Caco-2 (cell line): ENCODE data around the gene UQCC2. TPM values are rescaled to one million over a fixed set of nuclear protein-coding genes. Genes with fewer than 3 reads are reported as not detected.
A peak's percentile ranks its signal among the peaks of the same experiment; 100 is the strongest.

Experiments
- BruUV-seq: library from RNA; stranded (reverse); fragments of 400-500 nt; replicated peaks from 2 replicates; lab custom pipeline; 2021; lab: Mats Ljungman, UMichigan
- CTCF ChIA-PET: fragments of 300-600 bp; sonication (Branson Sonifier 250); formaldehyde crosslinking; loops from one replicate; lab custom pipeline; 2022; ENCODE audit warnings: antibody characterized with exemption; lab: Charles Lee
- POLR2A ChIA-PET: fragments of 300-600 bp; sonication (Branson Sonifier 250); formaldehyde crosslinking; loops from one replicate; lab custom pipeline; 2022; ENCODE audit warnings: antibody characterized with exemption; lab: Charles Lee
- DNase-seq, 2 experiments: peaks; one replicate each; pipeline versions ENCODE4 v3.0.0 to v3.0.0-alpha.2; 2020 to 2022
- H3K27me3 ChIP-seq: replicated peaks from 2 replicates; pipeline ENCODE4 v1.6.0; 2011; ENCODE audit warnings: low read length; ENCODE audit not compliant: control insufficient read depth, insufficient read depth
- H3K36me3 ChIP-seq: 2 replicates; pipeline ENCODE4 v1.5.1; 2011; ENCODE audit warnings: low read length; ENCODE audit not compliant: control insufficient read depth, insufficient read depth
- H3K4me1 ChIP-seq: fragments of 250-450 bp; sonication (Bioruptor Pico); 2 replicates; pipeline ENCODE4 v1.5.1; 2020; ENCODE audit warnings: mild to moderate bottlenecking
- H3K4me3 ChIP-seq: 2 replicates; pipeline ENCODE4 v1.5.1; 2011; ENCODE audit warnings: low read depth, mild to moderate bottlenecking, control low read depth, low read length
- H3K9me3 ChIP-seq: fragments of 250-450 bp; sonication (Bioruptor Pico); 2 replicates; pipeline ENCODE4 v1.5.1; 2020; ENCODE audit warnings: mild to moderate bottlenecking, moderate library complexity
- H3K27ac Mint-ChIP-seq: one replicate; pipeline ENCODE4 v1.8.0; 2022; ENCODE audit warnings: mixed read lengths; ENCODE audit not compliant: unreplicated experiment
- H3K27me3 Mint-ChIP-seq: one replicate; pipeline ENCODE4 v1.8.0; 2022; ENCODE audit warnings: mixed read lengths; ENCODE audit not compliant: insufficient read depth, unreplicated experiment
- H3K36me3 Mint-ChIP-seq: one replicate; pipeline ENCODE4 v1.8.0; 2022; ENCODE audit warnings: mild to moderate bottlenecking, mixed read lengths; ENCODE audit not compliant: insufficient read depth, unreplicated experiment
- H3K4me1 Mint-ChIP-seq: one replicate; pipeline ENCODE4 v1.8.0; 2022; ENCODE audit warnings: low read depth, mixed read lengths; ENCODE audit not compliant: unreplicated experiment
- H3K4me3 Mint-ChIP-seq: one replicate; pipeline ENCODE4 v1.8.0; 2022; ENCODE audit warnings: mild to moderate bottlenecking, moderate library complexity, mixed read lengths; ENCODE audit not compliant: unreplicated experiment
- H3K9me3 Mint-ChIP-seq: one replicate; pipeline ENCODE4 v1.8.0; 2022; ENCODE audit warnings: mixed read lengths; ENCODE audit not compliant: unreplicated experiment
- intact Hi-C: fragments of 100-400 bp; cut with micrococcal nuclease; formaldehyde crosslinking; loops from one replicate; pipeline ENCODE4 v1.10.0; 2022; ENCODE audit not compliant: unreplicated experiment
- total RNA-seq: library from RNA; stranded (reverse); gene quantifications from 2 replicates; pipeline ENCODE4 v1.2.3, GENCODE V29; 2022
- TF ChIP-seq, protein P1 (sequence below), 2 experiments: fragments of 200-600 bp in 1 of 2; IDR thresholded peaks; 1 replicate in 1 of 2; 2 replicates in 1 of 2; pipeline versions ENCODE4 v1.5.1 to v1.8.0; 2011 to 2022; ENCODE audit warnings: antibody characterized with exemption in 1 of 2, control low read depth in 1 of 2, inconsistent platforms in 1 of 2, low read depth in 1 of 2, low read length in 1 of 2, mild to moderate bottlenecking in 1 of 2, moderate library complexity in 1 of 2; ENCODE audit not compliant: insufficient read depth in 1 of 2, severe bottlenecking in 1 of 2, unreplicated experiment in 1 of 2

Gene UQCC2
- total RNA-seq, 1 experiment from 2014 or later = 122 TPM

DNA sequence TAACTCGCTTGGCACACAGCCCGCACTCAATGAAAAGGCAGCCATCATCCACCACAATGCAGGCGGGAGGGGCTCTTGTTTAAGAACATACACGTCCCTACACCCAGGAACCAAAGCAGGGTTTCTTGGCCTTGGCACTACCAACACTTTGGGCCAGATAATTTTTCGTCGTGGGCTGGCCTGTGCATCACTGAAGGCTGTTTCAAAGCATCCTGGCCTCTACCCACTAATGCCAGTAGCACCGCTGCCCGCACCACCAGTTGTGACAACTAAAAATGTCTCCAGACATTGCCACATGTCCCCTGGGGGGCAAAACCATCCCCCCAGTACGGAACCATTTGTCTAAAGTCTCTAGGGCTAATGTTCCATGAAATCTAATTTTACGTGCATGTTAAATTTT lies 13.0 kb downstream of the UQCC2 start:
- no peak overlapping the region for H3K27ac Mint-ChIP-seq
- peaks cover 64% of the 10 kb centered on the region for H3K36me3 Mint-ChIP-seq

DNA sequence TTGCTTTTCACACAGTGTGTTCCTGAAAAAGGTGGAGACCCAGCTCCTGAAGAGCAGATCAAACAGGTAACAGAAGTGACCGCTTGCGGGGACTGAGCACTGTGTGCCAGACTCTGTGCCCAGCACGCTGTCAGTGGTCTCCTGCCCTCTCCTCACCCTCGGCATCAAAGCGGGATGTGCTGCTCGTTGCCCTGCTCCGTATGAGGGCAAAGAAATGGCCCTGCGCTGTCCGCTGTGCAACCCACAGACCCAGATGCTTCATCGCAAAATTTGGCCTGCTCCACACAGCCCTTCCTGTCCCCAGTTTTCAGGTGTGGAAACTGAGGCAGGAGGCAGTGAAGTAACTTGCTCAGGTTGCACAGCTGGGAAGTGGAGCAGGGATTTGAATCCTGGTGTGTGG lies 13.7 kb downstream of the UQCC2 start:
- Histone ChIP-seq H3K4me1 (no peaks in the 10 kb centered on the region), H3K27me3 (no peaks in the 10 kb centered on the region), H3K4me3 (no peak overlapping the region), H3K9me3 (no peaks in the 10 kb centered on the region), H3K36me3 (peaks cover 11% of the 10 kb centered on the region)
- H3K36me3 Mint-ChIP-seq = peaks cover 70% of the 10 kb centered on the region
- TF ChIP-seq, protein P1, sequence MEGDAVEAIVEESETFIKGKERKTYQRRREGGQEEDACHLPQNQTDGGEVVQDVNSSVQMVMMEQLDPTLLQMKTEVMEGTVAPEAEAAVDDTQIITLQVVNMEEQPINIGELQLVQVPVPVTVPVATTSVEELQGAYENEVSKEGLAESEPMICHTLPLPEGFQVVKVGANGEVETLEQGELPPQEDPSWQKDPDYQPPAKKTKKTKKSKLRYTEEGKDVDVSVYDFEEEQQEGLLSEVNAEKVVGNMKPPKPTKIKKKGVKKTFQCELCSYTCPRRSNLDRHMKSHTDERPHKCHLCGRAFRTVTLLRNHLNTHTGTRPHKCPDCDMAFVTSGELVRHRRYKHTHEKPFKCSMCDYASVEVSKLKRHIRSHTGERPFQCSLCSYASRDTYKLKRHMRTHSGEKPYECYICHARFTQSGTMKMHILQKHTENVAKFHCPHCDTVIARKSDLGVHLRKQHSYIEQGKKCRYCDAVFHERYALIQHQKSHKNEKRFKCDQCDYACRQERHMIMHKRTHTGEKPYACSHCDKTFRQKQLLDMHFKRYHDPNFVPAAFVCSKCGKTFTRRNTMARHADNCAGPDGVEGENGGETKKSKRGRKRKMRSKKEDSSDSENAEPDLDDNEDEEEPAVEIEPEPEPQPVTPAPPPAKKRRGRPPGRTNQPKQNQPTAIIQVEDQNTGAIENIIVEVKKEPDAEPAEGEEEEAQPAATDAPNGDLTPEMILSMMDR (IDR thresholded peaks at IDR 0.05; ENCODE audit: insufficient read depth in 1 of 2, low read depth in 1 of 2, low read length in 1 of 2, severe bottlenecking in 1 of 2, unreplicated experiment in 1 of 2) = no peak
- peak overlapping the region; percentile 32 for H3K27ac Mint-ChIP-seq
- no peaks in the 10 kb centered on the region for H3K4me1 Mint-ChIP-seq
- POLR2A ChIA-PET = interaction anchor here (1.2 kb wide), 1 partner anchor 13 kb away, joined by 5 read pairs; the partner anchor contains the start of gene UQCC2
- CTCF ChIA-PET = interaction anchor here (1.5 kb wide), 1 partner anchor 108 kb away, joined by 4 read pairs; no protein-coding TSS in a partner anchor
- no peaks in the 10 kb centered on the region for H3K9me3 Mint-ChIP-seq
- no peak overlapping the region for H3K4me3 Mint-ChIP-seq
- no peak for DNase-seq
- BruUV-seq = no TSS peak
- intact Hi-C loops = no loop called here
- no peaks in the 10 kb centered on the region for H3K27me3 Mint-ChIP-seq

More for the DNA sequence above, 13.0 kb downstream of the UQCC2 start:
- no peaks in the 10 kb centered on the region for H3K27me3 Mint-ChIP-seq
- no TSS peak for BruUV-seq
- H3K4me1 ChIP-seq = no peaks in the 10 kb centered on the region
- TF ChIP-seq, protein P1 (IDR thresholded peaks at IDR 0.05; ENCODE audit: insufficient read depth in 1 of 2, low read depth in 1 of 2, low read length in 1 of 2, severe bottlenecking in 1 of 2, unreplicated experiment in 1 of 2) = no peak
- no peak overlapping the region for H3K4me3 Mint-ChIP-seq
- H3K36me3 ChIP-seq = peaks cover 11% of the 10 kb centered on the region
- intact Hi-C loops = no loop called here
- no peak overlapping the region for H3K4me3 ChIP-seq
- no peak for DNase-seq
- no peaks in the 10 kb centered on the region for H3K27me3 ChIP-seq
- ChIA-PET POLR2A (no interaction called here), CTCF (no interaction called here)
- no peaks in the 10 kb centered on the region for H3K4me1 Mint-ChIP-seq
- H3K9me3 Mint-ChIP-seq = no peaks in the 10 kb centered on the region
- H3K9me3 ChIP-seq = no peaks in the 10 kb centered on the region

DNA sequence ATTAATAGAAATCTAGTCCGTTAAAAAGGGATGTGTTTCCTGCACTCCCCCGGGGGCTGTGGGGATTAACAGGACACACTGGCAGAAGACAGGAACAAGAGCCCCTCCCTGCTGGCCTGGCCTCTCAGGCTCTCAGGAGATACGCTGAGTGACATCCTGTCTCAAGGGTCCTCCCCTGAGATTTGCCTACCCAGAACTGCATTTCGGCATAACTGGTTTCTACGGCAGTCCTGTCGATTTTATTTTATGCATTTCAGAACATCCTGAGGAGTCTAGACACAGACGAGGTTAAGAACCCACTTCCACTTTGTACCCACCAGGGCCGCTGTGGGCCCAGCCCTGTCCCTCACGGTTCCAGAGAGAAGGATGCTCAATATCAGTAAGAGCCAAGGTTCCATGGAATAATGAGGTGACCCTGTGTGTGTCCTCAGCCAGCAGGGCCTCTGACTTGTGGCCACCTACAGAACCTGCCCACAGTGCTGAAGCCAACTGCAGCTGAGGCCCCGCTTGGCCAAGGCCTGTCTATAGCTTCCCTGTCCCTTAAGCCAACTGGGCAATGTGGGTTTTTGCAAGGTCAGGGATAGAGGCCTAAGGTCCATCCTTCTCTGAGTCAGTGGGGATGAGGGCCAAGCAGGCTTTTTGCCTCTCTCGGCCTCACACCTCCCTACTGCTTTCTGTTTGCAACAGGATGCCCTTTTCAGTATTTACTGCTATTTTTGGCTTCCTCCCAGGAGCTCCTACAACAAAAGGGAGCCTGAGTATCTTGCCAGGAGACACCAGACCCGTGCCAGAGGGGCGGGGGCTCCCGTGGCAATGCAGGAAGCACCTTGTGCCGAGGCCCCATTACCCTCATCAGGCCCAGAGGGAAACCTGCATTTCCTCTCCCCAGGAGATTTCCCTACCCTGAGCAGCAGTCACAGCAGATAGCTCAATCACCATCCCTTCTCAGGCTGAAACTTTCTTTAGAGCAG lies 14.7 kb downstream of the UQCC2 start:
- H3K9me3 Mint-ChIP-seq = no peaks in the 10 kb centered on the region
- ChIA-PET POLR2A (interaction anchor here (1.2 kb wide), 1 partner anchor 14 kb away, joined by 5 read pairs; the partner anchor contains the start of gene UQCC2), CTCF (interaction anchor here (1.5 kb wide), 1 partner anchor 107 kb away, joined by 4 read pairs; no protein-coding TSS in a partner anchor)
- peaks cover 79% of the 10 kb centered on the region for H3K36me3 Mint-ChIP-seq
- H3K4me3 Mint-ChIP-seq = no peak overlapping the region
- H3K27me3 ChIP-seq = no peaks in the 10 kb centered on the region
- H3K27ac Mint-ChIP-seq = peak overlapping the region; percentile 32
- peaks cover 6% of the 10 kb centered on the region for H3K4me1 ChIP-seq
- intact Hi-C loops = no loop called here
- no TSS peak for BruUV-seq
- TF ChIP-seq, protein P1 (IDR thresholded peaks at IDR 0.05; ENCODE audit: insufficient read depth in 1 of 2, low read depth in 1 of 2, low read length in 1 of 2, severe bottlenecking in 1 of 2, unreplicated experiment in 1 of 2) = no peak
- H3K4me1 Mint-ChIP-seq = peaks cover 8% of the 10 kb centered on the region
- H3K9me3 ChIP-seq = no peaks in the 10 kb centered on the region
- DNase-seq = no peak
- H3K36me3 ChIP-seq = peaks cover 13% of the 10 kb centered on the region
- no peaks in the 10 kb centered on the region for H3K27me3 Mint-ChIP-seq
- no peak overlapping the region for H3K4me3 ChIP-seq
